LNCAP (cell line): ENCODE measurements around the gene RNU1-1.
"Not testable (repeated sequence)": the region's sequence is repeated elsewhere in the genome, so short reads cannot be mapped to it uniquely, and the experiment has no call there.

Source experiments
- CTCF ChIP-seq: fragments of 450-650 bp; IDR thresholded peaks from 2 replicates; pipeline ENCODE4 v1.5.1; 2017; ENCODE audit warnings: mild to moderate bottlenecking

RNU1-1 gene

DNA sequence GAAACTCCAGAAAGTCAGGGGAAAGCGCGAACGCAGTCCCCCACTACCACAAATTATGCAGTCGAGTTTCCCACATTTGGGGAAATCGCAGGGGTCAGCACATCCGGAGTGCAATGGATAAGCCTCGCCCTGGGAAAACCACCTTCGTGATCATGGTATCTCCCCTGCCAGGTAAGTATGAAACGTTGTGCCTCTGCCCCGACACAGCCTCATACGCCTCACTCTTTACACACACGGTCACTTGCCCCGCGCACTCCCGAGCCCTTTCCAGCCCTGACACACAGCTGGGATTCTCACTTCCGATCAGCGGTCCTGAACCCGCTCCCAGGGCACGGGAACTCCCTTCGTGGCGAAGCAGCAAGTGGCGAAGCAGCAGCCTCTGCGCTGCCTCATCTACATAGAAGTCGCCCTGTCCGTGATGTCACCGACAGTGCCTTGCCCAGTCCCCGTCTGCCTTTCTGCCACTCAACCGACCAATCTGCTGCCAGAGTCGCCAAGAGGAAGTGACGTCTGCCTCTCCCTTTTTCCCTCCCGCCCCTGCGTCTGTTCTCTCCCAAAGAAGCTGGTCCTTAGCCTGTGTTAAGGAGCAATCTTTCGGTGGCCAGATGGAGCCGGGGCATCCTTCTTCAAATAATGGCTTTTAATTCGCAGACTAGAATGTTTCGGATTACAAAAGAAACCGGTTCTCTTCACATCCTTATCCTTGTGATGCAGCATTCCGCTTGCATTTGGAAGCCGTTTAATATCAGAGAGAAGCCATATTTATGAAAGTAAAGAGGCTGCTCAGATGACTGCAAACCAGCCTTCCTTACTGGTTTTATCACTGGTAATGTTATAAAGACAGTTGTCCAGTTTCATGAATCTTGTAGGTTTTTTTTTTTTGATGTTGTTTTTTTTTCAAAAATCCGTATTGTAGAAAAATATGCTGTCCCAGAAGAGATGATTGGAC is at the start of gene RNU1-1:
TSS of gene RNU1-1 (minus strand) at position 179 of the 949 bp plus-strand sequence.
- not testable (repeated sequence) for TF ChIP-seq CTCF

DNA sequence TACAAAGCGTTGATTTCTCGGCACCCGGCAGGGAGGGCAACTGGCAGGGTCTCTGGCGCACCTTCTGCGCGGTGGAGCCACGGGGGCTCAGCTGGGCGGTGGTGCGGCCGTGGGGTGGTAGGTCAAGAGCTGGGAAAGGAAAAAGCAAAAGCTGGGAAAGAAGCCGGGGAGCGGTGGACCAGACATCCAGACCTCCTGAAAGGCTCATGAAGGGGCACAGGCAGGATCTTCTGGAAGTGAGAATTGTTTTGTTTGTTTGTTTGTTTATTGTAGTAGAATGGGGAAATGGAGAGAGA is 7.2 kb upstream of the RNU1-1 start:
- no peak for TF ChIP-seq CTCF

- no peak for TF ChIP-seq CTCF
Observed at GRCh38 chr1:16503494-16503893, 10.6 kb downstream of the RNU1-1 start.

- no peak for TF ChIP-seq CTCF
Observed at GRCh38 chr1:16498573-16499413, 15.3 kb downstream of the RNU1-1 start.

DNA sequence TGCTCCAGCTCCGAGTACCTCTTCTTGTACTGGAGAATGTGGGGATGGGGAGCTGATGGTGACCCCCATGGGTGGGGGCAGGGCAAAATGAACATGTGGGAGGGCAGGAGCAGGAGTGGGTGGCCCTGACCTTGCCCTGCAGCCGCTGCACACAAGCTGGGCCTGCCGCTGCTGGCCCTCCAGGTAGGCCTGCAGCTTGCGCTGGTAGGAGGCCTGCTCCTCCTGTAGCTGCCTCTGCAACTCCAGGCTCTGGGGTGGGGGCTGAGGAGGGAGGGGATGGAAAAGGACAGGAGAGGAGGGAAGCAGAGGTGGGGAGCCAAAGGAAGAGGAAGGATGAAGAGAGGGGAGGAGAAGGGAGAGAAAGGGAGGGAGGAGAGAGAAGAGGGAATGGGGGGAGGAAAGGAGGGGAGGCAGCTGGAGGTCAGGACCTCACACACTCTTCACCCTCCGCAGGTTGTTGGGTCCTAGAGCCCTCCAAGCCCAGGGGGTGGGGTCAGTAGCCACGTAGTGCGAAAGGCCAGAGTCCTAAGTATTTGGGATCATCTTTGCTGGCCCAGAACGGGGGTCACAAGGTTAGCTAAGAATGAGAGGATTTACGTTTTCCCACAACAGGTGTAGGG is 22.9 kb downstream of the RNU1-1 start:
- no peak for TF ChIP-seq CTCF

DNA sequence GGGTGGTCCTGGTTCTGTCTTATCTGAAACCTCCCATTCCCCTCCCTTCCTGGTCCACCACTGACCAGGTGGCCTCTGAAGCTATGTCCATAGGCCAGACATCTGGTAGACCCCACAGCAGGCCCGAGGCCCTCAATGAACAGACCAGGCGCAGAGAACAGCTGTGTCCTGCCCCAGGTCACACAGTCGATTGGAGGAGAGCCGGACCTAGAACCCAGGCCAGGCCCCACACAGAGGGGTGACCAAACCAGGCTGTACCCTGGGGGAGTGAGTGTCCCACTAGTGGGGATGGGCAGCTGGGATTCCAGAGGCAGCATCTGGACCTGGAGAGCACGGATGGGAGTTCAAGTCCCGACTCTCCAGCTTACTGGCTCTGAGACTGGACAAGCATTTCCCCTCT is 29.2 kb downstream of the RNU1-1 start:
- no peak for TF ChIP-seq CTCF

DNA sequence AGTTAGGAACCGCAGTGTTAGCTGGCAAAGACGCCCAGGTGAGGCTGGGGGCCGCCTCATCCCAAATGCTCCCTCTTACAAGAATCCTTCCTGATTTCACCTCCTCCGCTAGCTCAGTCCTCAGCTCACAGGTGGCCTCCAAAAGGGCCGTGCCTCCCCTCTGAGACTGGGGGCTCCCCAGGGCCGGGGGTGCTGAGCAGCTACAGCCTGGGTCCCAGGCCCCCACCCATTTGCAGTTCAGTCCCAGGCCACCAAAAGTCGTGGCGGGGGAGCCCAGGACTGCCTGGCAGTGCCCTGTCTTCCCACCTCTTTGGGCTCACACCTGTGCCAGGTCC is 29.6 kb downstream of the RNU1-1 start:
- no peak for TF ChIP-seq CTCF
